Adrenal gland (tissue), 12 donors: ENCODE data around the gene AGBL1. TPM values are rescaled to one million over a fixed set of nuclear protein-coding genes. Genes with fewer than 3 reads are reported as not detected.

Source experiments
- DNase-seq, 7 donors: peaks; one replicate each; pipeline ENCODE4 v3.0.0-alpha.2; 2019 to 2020
- H3K27ac ChIP-seq, 5 donors: fragments of 200-600 bp; sonication (generic) in 4 of 5; 1 replicate in 3 of 5; 2 replicates in 2 of 5; pipeline versions ENCODE4 v1.5.1 to v1.8.0; 2016 to 2020; ENCODE audit warnings: mild to moderate bottlenecking in 1 of 5
- H3K27me3 ChIP-seq: fragments of 200-600 bp; 2 replicates; pipeline ENCODE4 v1.8.0; 2021
- H3K36me3 ChIP-seq, 2 donors: fragments of 200-600 bp; replicated peaks in 1 of 2; 1 replicate in 1 of 2; 2 replicates in 1 of 2; pipeline versions ENCODE4 v1.5.1 to v1.8.0; 2018 to 2022
- H3K4me1 ChIP-seq, 2 donors: fragments of 200-600 bp; replicated peaks in 1 of 2; 1 replicate in 1 of 2; 2 replicates in 1 of 2; pipeline versions ENCODE4 v1.5.1 to v1.8.0; 2018 to 2021
- H3K4me3 ChIP-seq, 4 donors: fragments of 200-600 bp; sonication (generic) in 3 of 4; one replicate each; pipeline ENCODE4 v1.5.1; 2016 to 2018
- H3K9me3 ChIP-seq, 3 donors: fragments of 200-600 bp; sonication (generic) in 1 of 3; replicated peaks in 1 of 3; 1 replicate in 2 of 3; 2 replicates in 1 of 3; pipeline versions ENCODE4 v1.5.1 to v1.8.0; 2016 to 2021
- POLR2A ChIP-seq, 2 donors: fragments of 450-650 bp; IDR thresholded peaks; one replicate each; pipeline ENCODE4 v1.6.1; 2017; ENCODE audit warnings: antibody characterized with exemption in 2 of 2, mild to moderate bottlenecking in 2 of 2, moderate library complexity in 1 of 2
- WGBS, 4 donors: extraction: QIAGEN DNeasy Blood & Tissue Kit in 2 of 4; methylation state at CpG; one replicate each; pipeline versions ENCODE4 v1.1.5 to v1.1.7; 2013 to 2017; 5-methylcytosine and 5-hydroxymethylcytosine counted together
- intact Hi-C, 2 donors: fragments of 100-400 bp; cut with DNase I; formaldehyde crosslinking; loops; one replicate each; pipeline versions ENCODE4 v1.14.1 to v1.15.0; 2022 to 2023
- polyA plus RNA-seq, 3 donors: library from polyadenylated mRNA; stranded (reverse); fragments of 200-250 nt in 2 of 3; fragments of 350-450 nt in 1 of 3; fragmentation: Illumina TruSeq in 1 of 3; extraction: RNeasy Lipid Tissue Mini Kit (QIAGEN cat#74804) in 1 of 3; gene quantifications; one replicate each; pipeline ENCODE4 v1.2.3, GENCODE V29; 2013 to 2014
- total RNA-seq, 9 donors: library from RNA; depleted of rRNA in 4 of 9; stranded (reverse); fragments of >200 nt in 4 of 9; fragments of 120-200 nt in 1 of 9; fragmentation: NEBNext Ultra II Directional in 1 of 9; extraction: Animal tissue kit (Norgen Biotek cat#: 25700) in 1 of 9; gene quantifications; one replicate each; pipeline versions ENCODE4 v1.1.0 to v1.2.4, GENCODE V29; 2013 to 2023
- TF ChIP-seq, protein P1 (sequence below), 6 experiments: fragments of 450-650 bp in 4 of 6; fragments of 200-600 bp in 2 of 6; sonication (generic) in 1 of 6; IDR thresholded peaks; 1 replicate in 5 of 6; 2 replicates in 1 of 6; pipeline versions ENCODE4 v1.5.1 to v1.8.0; 2016 to 2021; ENCODE audit warnings: antibody characterized with exemption in 6 of 6, mild to moderate bottlenecking in 2 of 6, moderate library complexity in 1 of 6
- donor health status: healthy with polysubstance abuse.
- donor health status: Bipolar disorder and iron deficiency.
- donor health status: DM: yes; HTN: yes; CAD: no.
- donor health status: DM: no; HTN: no; CAD: no.
- donor health status: DM: no; HTN: no; CAD: no.
- donor health status: DM: yes; HTN: yes; CAD: no.

AGBL1 gene
- total and polyA plus RNA-seq, 12 donors = 0.04 to 0.07 (median 0.06) TPM; not detected in 9

GRCh38 chr15:86383611-86384010 lies 303.9 kb downstream of the AGBL1 start:
- no peak for DNase-seq
- TF ChIP-seq, protein P1, sequence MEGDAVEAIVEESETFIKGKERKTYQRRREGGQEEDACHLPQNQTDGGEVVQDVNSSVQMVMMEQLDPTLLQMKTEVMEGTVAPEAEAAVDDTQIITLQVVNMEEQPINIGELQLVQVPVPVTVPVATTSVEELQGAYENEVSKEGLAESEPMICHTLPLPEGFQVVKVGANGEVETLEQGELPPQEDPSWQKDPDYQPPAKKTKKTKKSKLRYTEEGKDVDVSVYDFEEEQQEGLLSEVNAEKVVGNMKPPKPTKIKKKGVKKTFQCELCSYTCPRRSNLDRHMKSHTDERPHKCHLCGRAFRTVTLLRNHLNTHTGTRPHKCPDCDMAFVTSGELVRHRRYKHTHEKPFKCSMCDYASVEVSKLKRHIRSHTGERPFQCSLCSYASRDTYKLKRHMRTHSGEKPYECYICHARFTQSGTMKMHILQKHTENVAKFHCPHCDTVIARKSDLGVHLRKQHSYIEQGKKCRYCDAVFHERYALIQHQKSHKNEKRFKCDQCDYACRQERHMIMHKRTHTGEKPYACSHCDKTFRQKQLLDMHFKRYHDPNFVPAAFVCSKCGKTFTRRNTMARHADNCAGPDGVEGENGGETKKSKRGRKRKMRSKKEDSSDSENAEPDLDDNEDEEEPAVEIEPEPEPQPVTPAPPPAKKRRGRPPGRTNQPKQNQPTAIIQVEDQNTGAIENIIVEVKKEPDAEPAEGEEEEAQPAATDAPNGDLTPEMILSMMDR (IDR thresholded peaks at IDR 0.05) = no peak
- TF ChIP-seq POLR2A (IDR thresholded peaks at IDR 0.05) = no peak
- intact Hi-C loops = no loop called here
- Histone ChIP-seq H3K9me3 (no peaks in the 10 kb centered on the region), H3K36me3 (no peaks in the 10 kb centered on the region), H3K27me3 (no peaks in the 10 kb centered on the region), H3K4me3 (no peak overlapping the region), H3K4me1 (no peaks in the 10 kb centered on the region), H3K27ac (no peak overlapping the region)
- 77 to 87% (median 83%) methylated on average over 6 of the region's 6 CpGs for WGBS, 4 donors

GRCh38 chr15:86384186-86384585 lies 304.5 kb downstream of the AGBL1 start:
- no peak for DNase-seq
- Histone ChIP-seq H3K27me3 (no peaks in the 10 kb centered on the region), H3K9me3 (no peaks in the 10 kb centered on the region), H3K36me3 (no peaks in the 10 kb centered on the region), H3K27ac (no peak overlapping the region), H3K4me3 (no peak overlapping the region), H3K4me1 (no peaks in the 10 kb centered on the region)
- TF ChIP-seq, protein P1 (IDR thresholded peaks at IDR 0.05) = no peak
- TF ChIP-seq POLR2A (IDR thresholded peaks at IDR 0.05) = no peak
- intact Hi-C loops = no loop called here
- 45 to 62% (median 53%) methylated on average over 6 of the region's 6 CpGs for WGBS, 4 donors

DNA sequence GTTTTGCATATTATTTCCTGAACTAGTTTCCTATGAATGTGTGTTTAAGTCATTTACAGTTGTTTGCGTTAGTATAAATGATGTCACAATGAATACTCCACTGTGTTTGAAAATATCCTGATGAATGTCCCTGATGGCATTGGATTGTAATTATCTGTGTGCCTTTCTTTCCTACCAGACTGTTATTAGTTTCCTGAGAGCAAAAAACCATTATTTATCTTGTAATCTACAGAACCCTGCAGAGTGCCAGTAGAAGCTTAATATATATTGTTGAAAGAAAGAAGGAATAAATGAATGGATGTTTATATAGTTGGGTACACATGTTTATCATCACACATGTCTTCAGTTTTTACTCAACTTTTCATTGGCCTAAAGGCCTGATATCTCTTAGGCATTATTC lies 312.6 kb downstream of the AGBL1 start:
- intact Hi-C loops = no loop called here

GRCh38 chr15:86392874-86393273 lies 313.2 kb downstream of the AGBL1 start:
- TF ChIP-seq, protein P1 (IDR thresholded peaks at IDR 0.05) = no peak
- TF ChIP-seq POLR2A (IDR thresholded peaks at IDR 0.05) = no peak
- no peaks in the 10 kb centered on the region for H3K4me1 ChIP-seq
- H3K4me3 ChIP-seq = no peak overlapping the region
- H3K36me3 ChIP-seq = no peaks in the 10 kb centered on the region
- WGBS, 4 donors = 54 to 68% (median 64%) methylated on average over 2 of the region's 2 CpGs
- no peaks in the 10 kb centered on the region for H3K9me3 ChIP-seq
- intact Hi-C loops = no loop called here
- DNase-seq = no peak
- no peak overlapping the region for H3K27ac ChIP-seq
- no peaks in the 10 kb centered on the region for H3K27me3 ChIP-seq

More for the DNA sequence above, 312.6 kb downstream of the AGBL1 start:
- H3K4me3 ChIP-seq = no peak overlapping the region
- no peaks in the 10 kb centered on the region for H3K9me3 ChIP-seq
- no peaks in the 10 kb centered on the region for H3K36me3 ChIP-seq
- H3K4me1 ChIP-seq = no peaks in the 10 kb centered on the region
- no peaks in the 10 kb centered on the region for H3K27me3 ChIP-seq
- no peak for DNase-seq
- H3K27ac ChIP-seq = no peak overlapping the region
- TF ChIP-seq, protein P1 (IDR thresholded peaks at IDR 0.05) = no peak
- WGBS, 4 donors = 70 to 80% (median 71%) methylated on average over 1 of the region's 1 CpG
